ENCODE results near the gene DOP1B.

Gene DOP1B

DNA sequence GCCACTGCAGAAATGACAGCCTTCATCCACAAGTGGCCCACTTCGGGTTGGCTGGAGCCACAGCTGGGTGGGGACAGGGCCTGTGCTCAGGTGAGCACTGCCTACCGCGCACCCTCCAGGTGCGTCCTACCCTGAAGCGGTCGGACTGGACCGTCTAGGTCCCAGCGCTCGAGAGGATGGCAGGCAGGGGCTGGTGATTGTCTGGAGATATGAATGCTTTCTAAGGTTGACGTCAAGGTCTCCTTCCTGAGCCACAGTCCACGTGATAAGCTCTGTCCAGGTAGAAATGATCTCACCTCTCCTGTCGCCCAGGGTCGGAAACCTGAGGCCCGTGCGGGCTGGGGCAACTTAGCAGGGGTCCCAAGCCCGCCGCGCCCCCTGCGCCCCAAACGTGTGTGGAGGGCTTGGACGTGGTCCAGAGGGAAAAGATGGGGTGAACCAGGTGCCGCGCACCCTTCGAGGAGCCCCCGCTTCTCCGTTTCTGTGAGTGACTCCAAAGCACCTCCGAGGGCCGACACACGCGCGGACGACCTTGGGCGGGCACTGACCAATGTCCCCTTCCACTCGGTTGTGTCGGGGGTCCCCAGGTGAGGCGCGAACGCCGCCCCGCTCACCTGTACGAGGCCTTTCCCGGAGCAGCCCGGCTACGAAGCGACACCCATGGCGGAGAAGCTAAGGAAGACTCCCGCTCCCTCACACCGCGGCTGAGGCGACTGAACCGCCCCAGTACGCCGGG, 853 bp upstream of the DOP1B start:
- Mint-ChIP-seq H3K27me3 (no peaks in the 10 kb centered on the region), H3K4me3 (peak overlapping the region; percentile 82), H3K27ac (no peak overlapping the region), H3K9me3 (no peaks in the 10 kb centered on the region), H3K4me1 (peaks cover 34% of the 10 kb centered on the region), H3K36me3 (no peaks in the 10 kb centered on the region)

DNA sequence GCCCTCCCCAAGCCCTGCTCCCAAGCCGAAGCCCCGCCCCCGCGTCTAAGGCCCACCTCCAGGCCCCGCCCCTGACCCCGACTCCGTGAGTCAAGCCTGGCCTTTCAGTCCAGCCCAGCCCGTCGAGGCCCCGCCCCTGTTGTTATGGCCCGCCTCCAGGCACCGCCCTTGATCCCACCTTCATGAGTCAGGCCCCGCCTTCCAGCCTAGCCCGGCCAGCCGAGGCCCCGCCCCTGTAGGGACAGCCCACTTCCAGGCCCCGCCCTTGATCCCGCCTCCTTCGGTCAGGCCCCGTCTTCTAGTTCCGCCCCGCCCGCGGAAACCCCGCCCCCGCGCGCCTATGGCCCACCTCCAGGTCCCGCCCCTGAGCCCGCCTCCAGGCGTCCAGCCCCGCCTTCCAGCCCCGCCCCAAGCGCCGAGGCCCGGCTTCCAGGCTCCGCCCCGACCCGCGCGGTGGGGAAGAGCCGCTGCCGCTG, 247 bp upstream of the DOP1B start:
- H3K4me3 Mint-ChIP-seq: peak overlapping the region; percentile 82
- no peaks in the 10 kb centered on the region for H3K27me3 Mint-ChIP-seq
- peaks cover 1% of the 10 kb centered on the region for H3K36me3 Mint-ChIP-seq
- peaks cover 33% of the 10 kb centered on the region for H3K4me1 Mint-ChIP-seq
- H3K9me3 Mint-ChIP-seq: no peaks in the 10 kb centered on the region
- H3K27ac Mint-ChIP-seq: no peak overlapping the region

DNA sequence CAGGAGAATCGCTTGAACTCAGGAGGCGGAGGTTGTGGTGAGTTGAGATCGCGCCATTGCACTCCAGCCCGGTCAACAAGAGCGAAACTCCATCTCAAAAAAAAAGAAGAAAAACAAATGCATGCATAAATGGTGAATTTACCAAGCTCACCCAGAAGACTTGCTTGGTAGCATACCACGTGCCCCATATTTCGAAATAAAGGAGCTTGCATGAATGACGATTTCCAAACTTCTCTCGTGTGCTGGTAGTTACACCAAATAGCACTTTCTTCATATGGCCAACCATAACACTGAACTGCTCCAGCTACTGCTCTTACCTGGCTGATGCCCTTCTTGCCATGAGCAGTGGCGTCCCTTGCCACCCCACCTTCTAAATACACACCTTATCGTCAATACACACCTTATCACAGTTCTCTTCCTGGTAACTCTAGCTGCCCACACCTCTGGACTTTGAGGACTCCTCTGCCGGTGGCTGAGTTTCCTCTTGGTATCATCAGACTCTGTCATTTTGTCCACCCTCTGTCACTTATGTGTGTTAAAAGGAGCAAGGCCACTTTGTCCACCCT, 2.8 kb downstream of the DOP1B start:
- Mint-ChIP-seq H3K27ac (no peak overlapping the region), H3K9me3 (no peaks in the 10 kb centered on the region), H3K4me1 (peaks cover 34% of the 10 kb centered on the region), H3K36me3 (peaks cover 3% of the 10 kb centered on the region), H3K4me3 (no peak overlapping the region), H3K27me3 (no peaks in the 10 kb centered on the region)

DNA sequence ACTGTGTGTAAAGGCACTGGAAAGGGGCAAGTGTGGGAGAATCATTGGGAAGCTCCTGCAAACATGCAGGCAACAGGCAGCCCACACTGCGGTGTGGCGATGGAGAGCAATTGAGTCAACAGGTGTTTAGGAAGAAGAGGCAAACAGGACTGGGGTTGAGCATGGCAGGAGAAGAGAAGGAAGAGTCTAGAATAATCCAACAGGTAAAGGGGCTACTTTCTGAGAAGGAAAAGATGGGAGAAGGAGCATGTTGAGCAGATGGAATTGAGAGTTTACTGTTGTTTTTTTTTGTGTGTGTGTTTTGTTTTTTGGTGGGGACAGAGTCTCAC, 4.2 kb downstream of the DOP1B start:
- no peaks in the 10 kb centered on the region for H3K27me3 Mint-ChIP-seq
- no peak overlapping the region for H3K4me3 Mint-ChIP-seq
- H3K27ac Mint-ChIP-seq: no peak overlapping the region
- peaks cover 25% of the 10 kb centered on the region for H3K4me1 Mint-ChIP-seq
- no peaks in the 10 kb centered on the region for H3K9me3 Mint-ChIP-seq
- peaks cover 3% of the 10 kb centered on the region for H3K36me3 Mint-ChIP-seq

DNA sequence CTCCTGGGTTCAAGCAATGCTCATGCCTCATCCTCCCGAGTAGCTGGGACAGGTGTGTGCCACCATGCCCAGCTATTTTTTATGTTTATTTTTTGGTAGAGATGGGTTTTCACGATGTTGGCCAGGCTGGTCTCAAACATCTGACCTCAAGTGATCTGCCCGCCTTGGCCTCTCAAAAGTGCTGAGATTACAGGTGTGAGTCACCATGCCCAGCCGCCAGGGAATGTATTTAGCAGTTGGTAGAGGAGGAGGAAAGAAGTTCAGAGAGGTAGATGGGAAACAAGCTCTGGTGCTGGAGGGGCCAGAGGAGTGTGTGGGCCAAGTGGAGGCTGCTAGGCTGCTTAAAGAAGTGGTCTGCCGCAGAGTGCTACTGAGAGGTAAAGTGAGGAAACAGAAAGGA, 6.0 kb downstream of the DOP1B start:
- H3K27ac Mint-ChIP-seq: no peak overlapping the region
- H3K9me3 Mint-ChIP-seq: no peaks in the 10 kb centered on the region
- peaks cover 24% of the 10 kb centered on the region for H3K4me1 Mint-ChIP-seq
- no peak overlapping the region for H3K4me3 Mint-ChIP-seq
- peaks cover 7% of the 10 kb centered on the region for H3K36me3 Mint-ChIP-seq
- H3K27me3 Mint-ChIP-seq: no peaks in the 10 kb centered on the region

DNA sequence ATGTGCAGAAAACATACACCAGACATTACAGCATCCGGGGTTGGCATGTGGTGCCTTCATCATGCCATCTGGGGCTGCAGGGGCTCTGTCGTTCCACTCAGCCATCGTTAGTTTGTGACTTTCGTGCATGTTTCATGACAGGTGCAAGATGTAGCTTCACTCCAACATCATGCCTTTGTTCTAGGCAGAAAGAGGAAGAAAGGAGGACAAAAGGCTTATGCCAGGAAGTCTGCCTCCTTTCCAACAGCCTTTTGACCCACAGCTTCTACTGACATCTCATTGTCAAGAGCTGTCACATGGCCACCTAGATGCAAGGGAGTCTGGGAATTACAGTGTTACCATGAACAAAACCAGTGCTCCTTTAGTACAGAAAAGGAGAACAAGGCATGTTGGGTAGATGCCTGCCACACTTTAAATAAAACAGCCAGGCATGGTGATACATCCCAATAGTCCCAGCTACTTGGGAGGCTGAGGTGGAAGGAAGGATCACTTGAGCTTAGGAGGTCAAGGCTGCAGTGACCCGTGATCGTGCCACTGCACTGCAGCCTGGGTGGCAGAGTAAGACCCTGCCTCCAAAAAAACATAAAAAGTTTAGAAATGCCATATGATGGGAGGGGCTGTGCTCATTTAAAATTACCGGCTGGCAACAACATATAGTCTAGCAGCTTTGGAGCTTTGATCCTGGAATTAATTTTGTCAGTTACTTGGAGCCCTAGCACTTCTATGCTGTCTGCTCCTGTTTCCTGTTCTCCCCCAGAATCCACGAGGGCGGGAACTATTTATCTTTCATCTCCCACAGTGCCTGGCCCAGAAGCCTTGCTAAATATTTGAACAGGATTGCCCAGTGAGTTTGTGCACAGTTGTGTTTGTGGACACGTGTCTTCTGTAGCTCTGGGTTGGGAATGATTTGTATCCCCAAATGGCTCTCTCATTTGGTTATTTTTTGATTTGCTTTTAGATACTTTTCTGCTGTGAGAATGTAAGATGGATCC, 7.4 kb downstream of the DOP1B start:
- H3K27me3 Mint-ChIP-seq: no peaks in the 10 kb centered on the region
- no peak overlapping the region for H3K27ac Mint-ChIP-seq
- no peak overlapping the region for H3K4me3 Mint-ChIP-seq
- H3K4me1 Mint-ChIP-seq: peaks cover 19% of the 10 kb centered on the region
- H3K9me3 Mint-ChIP-seq: no peaks in the 10 kb centered on the region
- H3K36me3 Mint-ChIP-seq: peaks cover 9% of the 10 kb centered on the region

DNA sequence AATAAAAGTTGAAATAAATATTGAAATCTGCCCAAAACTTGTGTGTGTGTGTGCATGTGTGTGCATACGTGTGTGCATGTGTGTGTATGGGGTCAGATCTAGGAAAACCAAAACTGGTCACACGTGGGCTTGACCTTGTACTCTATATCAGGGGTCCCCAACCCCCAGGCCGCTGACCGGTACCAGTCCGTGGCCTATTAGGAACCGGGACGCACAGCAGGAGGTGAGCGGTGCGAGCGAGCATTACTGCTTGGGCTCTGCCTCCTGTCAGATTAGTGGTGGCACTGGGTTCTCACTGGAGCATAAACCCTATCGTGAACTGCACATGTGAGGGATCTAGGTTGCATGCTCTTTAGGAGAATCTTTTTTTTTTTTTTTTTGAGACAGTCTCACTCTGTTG, 8.7 kb downstream of the DOP1B start:
- H3K4me1 Mint-ChIP-seq: peaks cover 15% of the 10 kb centered on the region
- H3K36me3 Mint-ChIP-seq: peaks cover 13% of the 10 kb centered on the region
- H3K9me3 Mint-ChIP-seq: no peaks in the 10 kb centered on the region
- no peaks in the 10 kb centered on the region for H3K27me3 Mint-ChIP-seq
- no peak overlapping the region for H3K27ac Mint-ChIP-seq
- H3K4me3 Mint-ChIP-seq: no peak overlapping the region

DNA sequence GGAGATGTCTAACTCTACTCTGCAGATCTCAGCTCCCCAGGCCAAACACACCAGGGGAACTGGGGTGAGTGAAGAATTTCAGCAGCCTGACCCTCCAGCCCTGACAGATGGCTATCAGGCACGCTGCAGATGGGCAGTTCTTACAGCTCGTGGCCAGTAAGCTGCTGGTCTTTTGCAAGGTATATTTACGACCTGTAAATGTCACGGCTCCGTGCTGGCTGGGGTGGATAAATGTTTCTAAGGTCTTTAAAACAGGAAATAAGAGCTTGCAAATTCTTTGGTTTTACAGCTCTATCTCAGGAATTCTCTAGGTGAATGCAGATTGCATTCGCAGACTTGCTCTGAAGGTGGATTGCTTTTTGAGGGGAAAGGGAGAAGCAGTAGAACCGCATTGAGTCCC, 10.1 kb downstream of the DOP1B start:
- H3K4me1 Mint-ChIP-seq: peaks cover 11% of the 10 kb centered on the region
- H3K36me3 Mint-ChIP-seq: peaks cover 11% of the 10 kb centered on the region
- H3K9me3 Mint-ChIP-seq: no peaks in the 10 kb centered on the region
- no peak overlapping the region for H3K27ac Mint-ChIP-seq
- H3K4me3 Mint-ChIP-seq: no peak overlapping the region
- H3K27me3 Mint-ChIP-seq: no peaks in the 10 kb centered on the region

DNA sequence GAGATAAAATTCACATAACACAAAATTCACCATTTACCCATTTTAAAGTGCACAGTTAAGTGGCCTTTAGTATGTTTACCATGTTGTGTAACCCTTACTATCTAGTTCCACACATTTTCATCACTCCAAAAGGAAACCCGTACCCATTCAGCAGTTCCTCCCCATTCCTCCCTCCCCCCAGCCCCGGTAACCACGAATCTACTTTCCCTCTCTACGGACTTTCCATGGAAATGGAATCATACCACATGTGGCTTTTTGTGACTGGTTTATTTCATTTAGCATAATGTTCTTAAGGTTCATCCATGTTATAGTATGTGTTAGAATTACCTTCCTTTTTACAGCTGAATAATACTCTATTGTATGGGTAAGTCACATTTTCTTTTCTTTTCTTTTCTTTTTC, 10.9 kb downstream of the DOP1B start:
- peaks cover 12% of the 10 kb centered on the region for H3K4me1 Mint-ChIP-seq
- no peaks in the 10 kb centered on the region for H3K9me3 Mint-ChIP-seq
- H3K27me3 Mint-ChIP-seq: no peaks in the 10 kb centered on the region
- no peak overlapping the region for H3K27ac Mint-ChIP-seq
- H3K36me3 Mint-ChIP-seq: peaks cover 13% of the 10 kb centered on the region
- no peak overlapping the region for H3K4me3 Mint-ChIP-seq

DNA sequence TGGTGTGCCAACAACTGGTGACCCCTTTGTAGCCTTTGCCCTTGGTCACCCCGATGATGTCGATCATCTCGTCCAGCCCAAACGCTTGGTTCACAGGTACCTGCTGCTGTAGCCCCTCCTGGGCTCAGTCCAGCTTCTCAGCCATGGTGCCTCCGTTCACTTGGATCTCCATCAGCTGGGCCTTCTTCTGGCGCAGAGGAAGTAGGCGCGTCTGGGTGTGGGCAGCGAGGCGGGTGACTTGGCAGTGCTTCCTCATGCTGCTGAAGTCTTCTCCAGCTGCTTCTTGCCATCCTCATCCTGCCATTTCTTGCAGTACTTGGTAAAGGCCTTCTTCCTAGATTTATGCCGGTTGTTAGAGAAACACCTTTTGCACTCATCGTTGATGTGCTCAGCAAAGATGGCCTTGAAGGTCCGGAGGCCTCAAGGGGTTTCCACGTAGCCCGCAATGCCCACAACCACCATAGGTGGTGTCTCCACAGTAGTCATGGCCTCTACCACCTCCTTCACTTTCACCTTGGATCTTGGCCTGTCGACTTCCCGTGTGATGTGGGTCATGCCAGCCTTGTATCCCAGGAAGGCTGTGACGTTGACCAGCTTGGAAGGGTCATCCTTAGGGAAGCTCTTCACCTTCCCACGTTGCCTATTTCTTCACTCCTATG, 13.0 kb downstream of the DOP1B start:
- no peaks in the 10 kb centered on the region for H3K9me3 Mint-ChIP-seq
- H3K27me3 Mint-ChIP-seq: no peaks in the 10 kb centered on the region
- peaks cover 9% of the 10 kb centered on the region for H3K4me1 Mint-ChIP-seq
- H3K4me3 Mint-ChIP-seq: no peak overlapping the region
- H3K27ac Mint-ChIP-seq: no peak overlapping the region
- peaks cover 13% of the 10 kb centered on the region for H3K36me3 Mint-ChIP-seq

DNA sequence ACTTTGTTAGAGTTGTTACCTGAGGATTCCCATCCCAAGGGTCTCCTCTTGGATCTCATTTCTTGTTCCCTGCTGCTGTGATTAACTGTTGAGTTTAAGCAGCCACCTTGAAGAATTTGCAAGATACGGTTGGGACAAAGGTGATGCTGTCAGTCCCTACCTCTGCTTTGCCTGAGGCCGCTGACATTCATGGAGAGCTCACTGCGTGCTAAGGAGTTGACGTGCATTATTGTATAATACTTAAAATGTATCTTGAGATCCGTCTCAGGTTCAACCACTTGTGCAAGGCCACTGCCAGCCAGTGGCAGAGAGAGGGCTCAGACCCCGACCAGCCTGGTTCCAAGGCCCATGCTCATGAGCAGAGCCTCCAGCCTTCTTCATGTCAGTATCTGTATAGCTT, 14.2 kb downstream of the DOP1B start:
- peaks cover 13% of the 10 kb centered on the region for H3K36me3 Mint-ChIP-seq
- peaks cover 18% of the 10 kb centered on the region for H3K4me1 Mint-ChIP-seq
- H3K27ac Mint-ChIP-seq: no peak overlapping the region
- no peaks in the 10 kb centered on the region for H3K9me3 Mint-ChIP-seq
- no peak overlapping the region for H3K4me3 Mint-ChIP-seq
- H3K27me3 Mint-ChIP-seq: no peaks in the 10 kb centered on the region

DNA sequence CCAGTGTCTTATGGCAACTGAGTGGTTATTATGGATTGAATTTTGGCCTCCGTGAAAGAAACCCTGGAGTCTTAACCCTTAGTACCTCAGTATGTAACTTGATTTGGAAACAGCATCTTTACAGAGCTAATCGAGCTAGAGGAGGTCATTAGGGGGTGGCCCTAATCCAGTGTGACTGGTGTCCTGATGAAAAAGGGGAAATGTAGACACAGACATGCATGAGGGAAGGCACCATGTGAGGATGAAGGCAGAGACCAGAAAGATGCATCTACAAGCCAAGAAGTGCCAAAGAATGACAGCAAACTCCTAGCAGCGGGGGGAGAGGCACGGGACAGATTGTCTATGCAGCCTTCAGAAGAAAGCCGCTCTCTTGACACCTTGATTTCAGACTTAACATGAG, 14.7 kb downstream of the DOP1B start:
- H3K4me1 Mint-ChIP-seq: peaks cover 23% of the 10 kb centered on the region
- H3K27ac Mint-ChIP-seq: no peak overlapping the region
- H3K4me3 Mint-ChIP-seq: no peak overlapping the region
- peaks cover 12% of the 10 kb centered on the region for H3K36me3 Mint-ChIP-seq
- H3K27me3 Mint-ChIP-seq: no peaks in the 10 kb centered on the region
- H3K9me3 Mint-ChIP-seq: no peaks in the 10 kb centered on the region

DNA sequence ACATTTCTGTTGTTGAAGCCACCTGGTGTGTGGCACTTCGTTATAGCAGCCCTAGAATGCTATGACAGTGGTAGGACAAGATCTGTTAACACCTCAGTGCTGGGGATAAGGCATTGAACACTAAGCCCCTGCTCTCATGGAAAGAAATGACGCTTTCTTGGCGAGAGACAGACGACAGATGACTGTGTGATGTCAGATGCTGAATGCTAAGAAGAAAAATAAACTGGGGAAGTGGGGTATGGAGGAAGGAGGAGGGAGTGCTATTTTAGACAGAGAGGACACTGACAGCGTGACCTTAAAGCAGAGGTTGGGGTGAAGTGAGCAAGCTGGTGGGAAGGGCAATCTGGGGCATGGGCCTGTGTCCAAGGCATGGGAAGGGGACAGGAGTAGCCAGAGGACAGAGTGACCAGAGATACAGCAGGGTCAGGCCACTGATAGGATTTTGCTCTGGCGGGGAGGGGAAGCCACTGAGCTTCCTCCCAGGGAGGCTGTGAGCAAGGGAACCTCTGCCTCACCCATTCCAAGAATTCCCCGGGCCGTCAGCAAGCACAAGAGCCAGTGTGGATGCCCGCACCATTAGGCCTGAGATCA, 15.2 kb downstream of the DOP1B start:
- peak overlapping the region; percentile 76 for H3K27ac Mint-ChIP-seq

DNA sequence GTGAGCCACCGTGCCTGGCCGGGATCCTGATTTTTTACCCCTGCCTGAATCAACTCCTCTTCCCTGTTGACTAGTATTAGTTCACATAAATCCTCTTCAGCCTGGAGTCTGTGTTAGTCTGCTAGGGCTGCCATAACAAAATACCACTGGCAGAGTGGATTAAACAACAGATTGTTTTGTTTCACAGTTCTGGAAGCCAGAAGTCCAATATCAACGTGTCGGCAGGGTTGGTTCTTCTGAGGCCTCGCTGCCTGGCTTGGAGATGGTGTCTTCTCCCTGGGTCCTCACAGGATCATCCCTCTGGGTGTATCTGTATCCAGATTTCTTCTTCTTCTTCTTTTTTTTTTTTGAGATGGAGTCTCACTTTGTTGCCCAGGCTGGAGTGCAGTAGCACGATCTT, 18.2 kb downstream of the DOP1B start:
- Mint-ChIP-seq H3K9me3 (no peaks in the 10 kb centered on the region), H3K27me3 (no peaks in the 10 kb centered on the region), H3K4me1 (peaks cover 31% of the 10 kb centered on the region), H3K27ac (no peak overlapping the region), H3K36me3 (peaks cover 7% of the 10 kb centered on the region), H3K4me3 (no peak overlapping the region)

More for the DNA sequence above, 15.2 kb downstream of the DOP1B start:
- H3K4me3 Mint-ChIP-seq: no peak overlapping the region
- peaks cover 9% of the 10 kb centered on the region for H3K36me3 Mint-ChIP-seq
- no peaks in the 10 kb centered on the region for H3K27me3 Mint-ChIP-seq
- H3K9me3 Mint-ChIP-seq: no peaks in the 10 kb centered on the region
- H3K4me1 Mint-ChIP-seq: peaks cover 27% of the 10 kb centered on the region

Measured in activated naive CD4-positive, alpha-beta T cell treated with anti-CD3 and anti-CD28 coated beads, Interleukin-2, amount 50 U/mL, for 24 hours (primary cell).